OCI-M2 (cell line): ENCODE measurements around the gene TMPRSS11E.
"Not testable (repeated sequence)": the region's sequence is repeated elsewhere in the genome, so short reads cannot be mapped to it uniquely, and the experiment has no call there.

ENCODE experiments used
- DNase-seq: peaks from one replicate; lab custom pipeline; 2025; ENCODE audit not compliant: unreplicated experiment; lab: John Stamatoyannopoulos, UW

TMPRSS11E gene, protein sequence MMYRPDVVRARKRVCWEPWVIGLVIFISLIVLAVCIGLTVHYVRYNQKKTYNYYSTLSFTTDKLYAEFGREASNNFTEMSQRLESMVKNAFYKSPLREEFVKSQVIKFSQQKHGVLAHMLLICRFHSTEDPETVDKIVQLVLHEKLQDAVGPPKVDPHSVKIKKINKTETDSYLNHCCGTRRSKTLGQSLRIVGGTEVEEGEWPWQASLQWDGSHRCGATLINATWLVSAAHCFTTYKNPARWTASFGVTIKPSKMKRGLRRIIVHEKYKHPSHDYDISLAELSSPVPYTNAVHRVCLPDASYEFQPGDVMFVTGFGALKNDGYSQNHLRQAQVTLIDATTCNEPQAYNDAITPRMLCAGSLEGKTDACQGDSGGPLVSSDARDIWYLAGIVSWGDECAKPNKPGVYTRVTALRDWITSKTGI

DNA sequence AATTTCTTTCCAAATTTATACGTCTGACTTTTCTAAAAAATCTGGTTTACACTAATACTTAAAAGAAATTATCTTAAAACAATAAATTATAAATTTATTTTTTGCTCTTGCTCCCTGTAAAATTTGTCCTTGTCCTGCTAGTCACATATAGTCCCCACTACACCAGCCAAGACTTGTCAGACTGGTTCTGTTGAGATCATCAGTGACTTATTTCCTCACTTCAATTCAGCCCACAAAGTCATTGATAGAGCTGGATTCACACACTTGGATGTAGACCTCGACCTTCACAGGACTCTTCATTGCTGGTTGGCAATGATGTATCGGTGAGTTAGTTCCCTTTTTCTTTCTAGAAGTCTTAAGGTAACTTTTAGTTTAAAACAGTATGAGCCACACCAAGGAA, at the start of gene TMPRSS11E:
TMPRSS11E (plus strand) TSS at position 263 of the 400 bp plus-strand sequence; CDS start at position 313, 50 bp downstream.
- DNase-seq: no peak

DNA sequence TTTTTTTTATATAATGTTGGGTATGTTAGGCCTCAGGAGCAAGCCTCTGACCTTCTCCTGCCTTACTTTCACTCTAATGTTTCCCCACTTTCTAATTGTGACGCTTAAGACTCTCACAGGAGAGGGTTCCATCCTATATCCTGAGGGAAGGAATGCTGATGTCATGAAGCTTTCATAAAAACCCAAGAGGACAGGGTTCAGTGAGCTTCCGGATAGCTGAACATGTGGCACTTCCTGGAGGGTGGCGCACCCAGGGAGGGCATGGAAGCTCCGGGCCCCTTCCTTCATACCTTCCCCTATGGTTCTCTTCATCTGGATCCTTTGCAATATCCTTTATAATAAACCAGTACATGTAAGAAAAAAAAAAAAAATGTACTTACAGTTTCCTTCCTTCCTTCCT, 48.0 kb upstream of the TMPRSS11E start:
- DNase-seq: no peak

DNA sequence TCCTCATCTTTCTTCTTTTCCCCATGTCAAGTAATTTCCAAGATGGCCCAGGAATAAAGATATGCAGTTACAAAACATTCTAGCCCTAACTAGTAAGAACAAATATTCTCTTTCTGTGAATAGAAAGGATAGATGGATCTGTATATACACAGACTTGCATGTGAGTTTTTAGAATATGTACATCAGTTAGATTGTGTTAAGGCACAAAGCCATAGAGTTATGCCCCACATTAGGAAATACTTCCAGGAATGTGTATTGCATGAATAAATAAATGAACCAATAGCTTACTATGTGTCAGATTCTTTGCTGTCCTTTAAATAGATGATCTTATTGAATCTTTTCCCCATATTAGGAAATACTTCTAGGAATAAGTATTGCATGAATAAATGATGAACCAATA, 46.0 kb upstream of the TMPRSS11E start:
- DNase-seq: no peak

DNA sequence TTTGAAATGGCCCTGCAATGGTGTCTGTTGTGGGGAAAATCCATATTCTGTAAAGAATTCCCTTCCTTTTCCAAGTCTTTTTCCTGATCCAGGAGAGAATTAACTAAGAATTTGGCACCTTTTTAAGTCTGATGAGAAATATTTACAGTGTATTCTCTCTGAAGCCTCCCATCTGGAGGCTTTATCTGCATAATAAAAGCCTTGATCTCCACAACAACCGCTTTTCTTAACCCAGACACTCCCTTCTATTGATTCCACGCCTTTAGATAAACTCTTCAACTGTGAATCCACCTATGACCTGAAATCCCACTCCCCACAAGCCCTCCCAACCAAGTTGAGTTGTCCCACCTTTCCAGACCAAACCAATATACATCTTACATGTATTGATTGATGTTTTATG, 43.1 kb upstream of the TMPRSS11E start:
- DNase-seq: no peak

DNA sequence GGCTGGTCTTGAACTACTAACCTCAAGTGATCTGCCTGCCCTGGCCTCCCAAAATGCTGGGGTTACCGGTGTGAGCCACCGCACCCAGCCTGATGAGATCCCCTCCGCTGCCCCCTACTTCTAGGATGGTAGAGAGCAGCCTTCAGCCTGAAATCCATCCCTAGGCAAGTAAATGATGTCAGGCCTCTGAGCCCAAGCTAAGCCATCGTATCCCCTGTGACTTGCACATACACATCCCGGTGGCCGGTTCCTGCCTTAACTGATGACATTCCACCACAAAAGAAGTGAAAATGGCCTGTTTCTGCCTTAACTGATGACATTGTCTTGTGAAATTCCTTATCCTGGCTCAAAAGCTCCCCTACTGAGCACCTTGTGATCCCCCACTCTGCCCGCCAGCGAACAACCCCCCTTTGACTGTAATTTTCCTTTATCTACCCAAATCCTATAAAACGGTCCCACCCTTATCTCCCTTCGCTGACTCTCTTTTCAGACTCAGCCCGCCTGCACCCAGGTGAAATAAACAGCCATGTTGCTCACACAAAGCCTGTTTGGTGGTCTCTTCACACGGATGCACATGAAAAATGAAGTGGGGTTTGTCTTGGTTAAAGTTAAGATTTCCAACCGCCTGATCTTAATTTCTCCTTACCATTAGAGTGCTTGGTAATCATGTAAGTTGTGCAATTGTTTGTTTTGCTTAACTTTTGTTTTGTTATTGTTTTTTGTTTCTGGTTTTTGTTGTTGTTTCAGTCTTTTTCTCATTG, 41.4 kb upstream of the TMPRSS11E start:
- DNase-seq: not testable (repeated sequence)

DNA sequence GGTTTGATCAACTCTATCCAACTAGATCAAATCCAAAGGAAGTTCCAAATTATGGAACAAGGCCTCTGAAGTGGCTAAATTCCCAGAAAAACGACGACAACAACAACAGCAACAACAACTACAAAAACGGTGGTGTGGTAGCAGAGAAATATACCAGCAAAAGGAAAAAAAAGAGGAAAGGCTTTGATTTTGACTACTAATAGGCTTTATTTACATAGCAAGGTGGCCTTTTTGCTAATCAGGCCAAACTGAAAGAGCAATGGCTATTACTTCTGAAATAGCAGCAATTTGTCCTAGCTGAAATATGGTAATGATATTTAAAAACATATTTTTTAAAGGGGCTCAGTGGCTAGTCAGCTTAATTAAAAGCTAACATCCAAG, 40.8 kb upstream of the TMPRSS11E start:
- DNase-seq: no peak

DNA sequence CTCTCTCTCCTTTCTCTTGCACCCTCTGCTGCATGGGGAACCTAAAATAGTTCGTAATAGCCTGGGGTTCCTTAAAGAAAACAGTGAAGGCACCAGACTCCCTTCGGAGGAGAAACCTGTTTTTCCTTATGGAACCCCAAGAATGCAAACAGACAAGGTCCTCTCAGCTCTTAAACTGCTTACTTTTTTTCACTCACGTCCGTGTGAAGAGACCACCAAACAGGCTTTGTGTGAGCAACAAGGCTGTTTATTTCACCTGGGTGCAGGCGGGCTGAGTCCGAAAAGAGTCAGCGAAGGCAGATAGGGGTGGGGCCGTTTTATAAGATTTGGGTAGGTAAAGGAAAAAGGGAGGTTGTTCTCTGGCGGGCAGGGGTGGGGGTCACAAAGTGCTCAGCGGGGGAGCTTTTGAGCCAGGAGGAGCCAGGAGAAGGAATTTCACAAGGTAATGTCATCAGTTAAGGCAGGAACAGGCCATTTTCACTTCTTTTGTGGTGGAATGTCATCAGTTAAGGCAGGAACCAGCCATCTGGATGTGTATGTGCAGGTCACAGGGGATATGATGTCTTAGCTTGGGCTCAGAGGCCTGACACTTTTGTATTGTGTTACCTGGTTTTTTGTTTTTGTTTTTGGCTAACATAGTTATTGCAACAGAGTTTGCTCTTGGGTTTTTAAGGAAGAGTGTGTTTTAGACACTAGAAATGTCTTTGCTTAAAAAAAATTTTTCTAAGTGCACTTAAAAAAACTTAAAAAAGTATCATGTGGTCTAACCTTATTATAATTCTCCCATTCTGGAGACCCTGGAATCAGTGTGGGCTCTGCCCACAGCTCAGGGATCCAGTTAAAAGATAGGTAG, 40.0 kb upstream of the TMPRSS11E start:
- DNase-seq: not testable (repeated sequence)

DNA sequence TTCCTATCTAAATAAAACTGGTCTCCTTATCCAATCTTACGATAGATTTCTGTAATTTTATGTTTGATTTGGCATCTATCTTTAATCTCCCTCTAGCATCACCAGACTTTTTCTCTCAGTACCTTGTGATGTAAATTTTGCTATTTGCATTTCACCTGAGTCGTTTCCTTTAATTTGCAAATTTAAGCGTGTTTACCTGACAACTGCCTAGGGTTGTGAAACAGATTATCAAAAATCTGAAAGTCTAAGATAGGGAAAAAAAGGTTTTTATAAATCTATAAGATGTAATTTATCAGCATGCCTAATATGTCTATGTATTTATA, 39.4 kb upstream of the TMPRSS11E start:
- DNase-seq: no peak

DNA sequence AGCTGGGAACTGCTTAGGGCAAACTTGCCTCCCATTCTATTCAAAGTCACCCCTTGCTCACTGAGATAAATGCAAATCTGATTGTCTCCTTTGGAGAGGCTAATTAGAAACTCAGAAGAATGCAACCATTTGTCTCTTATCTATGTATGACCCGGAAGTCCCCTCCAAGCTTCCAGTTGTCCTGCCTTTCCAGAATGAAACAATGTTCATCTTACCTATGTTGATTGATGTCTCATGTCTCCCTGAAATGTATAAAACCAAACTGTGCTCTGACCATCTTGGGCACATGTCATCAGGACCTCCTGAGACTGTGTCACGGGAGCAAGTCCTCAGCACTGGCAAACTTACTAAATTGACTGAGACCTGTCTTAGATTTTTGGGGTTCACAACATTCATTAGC, 37.1 kb upstream of the TMPRSS11E start:
- no peak for DNase-seq

DNA sequence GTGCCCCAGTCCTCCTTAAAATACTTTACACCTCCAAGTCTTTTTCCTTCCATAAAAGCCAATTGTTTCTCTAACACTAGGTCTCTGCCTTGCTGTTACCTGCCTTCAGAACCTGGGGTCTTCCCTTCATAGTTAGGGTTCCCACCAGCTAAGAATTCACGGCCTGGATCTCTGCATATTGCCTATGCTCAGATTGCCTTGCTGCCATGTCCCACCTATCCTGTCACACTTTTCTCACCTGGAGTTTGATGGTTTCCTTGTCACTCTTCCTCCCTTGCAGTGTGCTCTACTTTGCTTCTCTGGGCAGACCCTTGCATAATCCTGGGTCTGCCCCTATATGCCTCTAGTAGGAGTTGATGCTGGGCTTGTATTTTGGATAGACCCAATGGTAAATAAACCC, 36.6 kb upstream of the TMPRSS11E start:
- DNase-seq: no peak

DNA sequence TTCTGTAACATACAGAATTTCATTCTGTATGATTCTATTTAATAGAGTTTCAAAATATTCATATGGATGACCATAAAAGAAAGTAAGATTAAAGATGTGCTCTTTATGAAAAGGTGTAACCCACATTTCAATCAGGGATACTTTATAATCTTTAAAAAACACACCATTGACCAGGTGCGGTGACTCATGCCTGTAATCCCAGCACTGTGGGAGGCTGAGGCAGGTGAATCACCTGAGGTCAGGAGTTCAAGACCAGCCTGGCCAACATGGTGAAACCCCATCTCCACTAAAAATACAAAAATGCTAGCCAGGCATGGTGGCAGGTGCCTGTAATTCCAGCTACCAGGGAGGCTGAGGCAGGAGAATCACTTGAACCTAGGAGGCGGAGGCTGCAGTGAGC, 35.2 kb upstream of the TMPRSS11E start:
- not testable (repeated sequence) for DNase-seq

DNA sequence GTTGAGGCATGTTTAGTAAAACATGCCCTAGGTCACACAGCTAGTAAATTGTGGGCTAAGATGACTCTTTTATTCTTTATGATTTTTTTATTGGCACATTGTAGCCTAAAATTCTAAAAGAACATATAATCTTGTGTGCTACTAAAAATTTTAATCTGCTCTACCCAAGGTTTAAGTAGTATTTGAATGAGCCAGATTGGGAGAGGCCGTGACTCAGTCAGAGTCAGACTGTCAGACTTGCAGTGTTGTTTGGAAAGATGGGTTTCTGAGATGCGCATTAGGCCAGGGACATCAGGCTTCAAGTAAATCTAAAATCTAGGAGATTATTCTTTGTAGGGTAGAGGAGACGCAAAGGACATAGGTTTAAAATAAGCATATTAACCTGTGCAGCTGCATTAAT, 30.7 kb upstream of the TMPRSS11E start:
- no peak for DNase-seq

DNA sequence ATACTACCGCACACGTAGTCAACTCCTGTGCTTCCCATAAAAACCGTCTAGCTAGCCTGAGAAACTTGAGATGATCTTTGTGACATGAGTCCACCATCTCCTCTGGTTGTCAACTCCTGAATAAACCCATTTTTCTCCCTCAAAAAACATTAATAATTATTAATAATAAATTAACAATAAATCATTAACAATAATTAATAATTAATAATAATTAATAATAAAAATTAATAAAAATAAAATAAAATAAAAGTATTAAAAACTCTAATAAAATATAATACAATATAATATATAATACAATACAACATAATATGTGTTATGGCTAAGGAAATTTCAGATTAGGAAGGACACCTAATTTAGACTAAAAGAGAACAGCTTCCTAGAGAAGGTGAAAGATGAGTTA, 20.7 kb upstream of the TMPRSS11E start:
- DNase-seq: no peak

DNA sequence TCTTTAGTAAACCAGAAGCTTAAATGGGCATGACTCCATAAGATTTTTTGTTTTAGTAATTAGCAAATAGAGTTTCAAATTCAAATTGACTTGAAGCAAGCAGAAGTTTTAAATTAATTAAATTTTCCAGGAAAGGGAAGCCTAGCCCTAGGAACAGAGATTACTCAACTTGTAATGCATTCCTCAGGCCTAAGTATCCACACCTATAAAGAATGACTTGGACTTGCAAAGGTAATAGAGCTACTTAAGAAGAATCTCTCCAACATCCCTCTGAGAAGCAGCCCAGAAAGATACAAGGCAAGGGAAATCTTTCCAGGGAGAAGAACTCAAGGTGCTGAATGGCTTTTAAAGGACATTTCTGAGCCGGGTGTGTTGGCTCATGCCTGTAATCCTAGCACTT, 16.9 kb upstream of the TMPRSS11E start:
- no peak for DNase-seq

DNA sequence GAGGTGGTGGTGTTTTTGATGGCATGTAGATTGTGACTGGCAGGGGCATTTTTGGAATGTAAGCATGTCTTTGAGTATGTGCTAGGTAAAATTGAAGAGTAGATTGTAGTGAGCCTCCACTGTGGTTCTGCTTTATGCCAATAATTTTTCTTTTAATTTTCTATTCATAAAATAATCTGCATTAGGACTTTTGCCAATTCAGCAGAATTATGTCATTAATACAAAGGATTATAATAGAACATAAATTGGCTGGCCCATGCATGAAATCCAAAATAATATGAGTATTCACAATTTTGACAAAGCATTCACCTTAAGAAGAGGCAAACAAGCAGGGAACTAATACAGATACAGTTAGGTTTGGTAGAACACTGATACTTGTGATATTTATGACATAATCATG, 14.9 kb upstream of the TMPRSS11E start:
- no peak for DNase-seq

DNA sequence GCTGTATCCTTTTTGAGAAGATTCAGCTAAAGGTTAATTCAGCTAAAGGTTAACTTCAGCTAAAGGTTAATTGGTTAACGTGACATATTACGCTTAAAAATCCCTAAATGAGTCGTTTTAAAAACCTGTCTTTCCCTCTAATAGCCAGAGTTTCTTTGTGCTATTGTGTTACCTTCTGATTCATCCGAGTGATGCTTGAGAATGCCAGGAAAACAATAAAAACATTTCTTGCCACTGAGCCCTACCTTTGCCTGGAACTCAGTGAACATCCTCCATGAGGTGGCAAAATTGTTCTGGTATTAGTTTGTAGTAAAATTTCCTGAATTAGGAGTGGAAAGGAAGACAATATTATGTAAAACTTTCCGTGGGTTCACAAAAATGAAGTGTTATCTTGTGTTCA, 13.7 kb upstream of the TMPRSS11E start:
- DNase-seq: no peak

DNA sequence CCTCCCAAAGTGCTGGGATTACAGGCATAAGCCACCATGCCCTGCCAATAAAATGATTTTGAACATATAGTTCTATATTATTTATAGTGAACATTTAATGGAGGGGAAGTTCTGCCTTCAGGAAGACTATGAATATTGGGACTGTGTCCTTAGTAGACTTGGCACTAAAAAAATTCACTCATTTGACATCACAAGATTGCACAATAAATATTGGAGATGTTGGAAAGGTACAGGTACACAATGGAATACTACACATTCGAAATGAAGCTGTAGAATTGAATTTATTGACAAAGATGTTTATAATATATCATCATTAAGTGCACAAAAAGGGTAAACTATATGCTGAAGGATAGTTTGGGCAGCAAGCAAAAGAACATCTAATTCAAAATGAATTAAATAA, 13.0 kb upstream of the TMPRSS11E start:
- no peak for DNase-seq

DNA sequence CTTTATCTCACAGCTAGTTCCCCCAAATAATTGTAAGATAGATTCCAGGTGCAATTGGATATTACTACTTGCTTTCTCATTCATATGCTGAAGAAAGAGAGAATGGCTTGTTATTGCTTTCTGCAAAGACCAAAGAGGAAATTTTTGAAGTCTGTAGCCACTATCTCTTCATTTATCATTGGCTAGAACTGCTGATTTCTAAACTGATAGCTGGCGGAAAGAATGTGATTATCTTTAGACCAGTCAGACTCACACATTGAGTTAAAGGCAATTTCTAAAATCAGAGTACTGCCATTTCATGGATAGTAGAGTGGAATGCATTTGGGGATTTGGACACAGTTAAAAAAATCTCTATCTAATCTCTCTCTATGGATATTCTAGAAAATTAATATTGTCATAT, 12.4 kb upstream of the TMPRSS11E start:
- DNase-seq: no peak

DNA sequence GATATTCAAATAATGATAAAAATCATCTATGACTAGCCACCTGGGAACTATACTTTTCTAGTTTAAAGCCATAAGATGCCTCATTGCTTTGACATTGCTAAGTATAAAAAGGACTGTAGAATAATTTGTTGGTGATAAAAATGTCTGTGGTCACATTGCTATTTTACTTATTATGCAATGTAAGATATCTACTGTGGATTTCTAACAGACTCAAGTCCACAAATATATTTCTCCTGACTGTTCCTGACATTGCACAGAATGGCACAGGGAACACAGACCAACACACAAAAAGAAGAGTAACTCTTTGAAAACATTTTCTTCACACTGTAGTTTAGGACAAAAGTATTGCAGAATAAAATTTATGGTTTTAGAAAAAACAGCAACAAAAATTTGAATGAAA, 2.2 kb upstream of the TMPRSS11E start:
- DNase-seq: no peak

DNA sequence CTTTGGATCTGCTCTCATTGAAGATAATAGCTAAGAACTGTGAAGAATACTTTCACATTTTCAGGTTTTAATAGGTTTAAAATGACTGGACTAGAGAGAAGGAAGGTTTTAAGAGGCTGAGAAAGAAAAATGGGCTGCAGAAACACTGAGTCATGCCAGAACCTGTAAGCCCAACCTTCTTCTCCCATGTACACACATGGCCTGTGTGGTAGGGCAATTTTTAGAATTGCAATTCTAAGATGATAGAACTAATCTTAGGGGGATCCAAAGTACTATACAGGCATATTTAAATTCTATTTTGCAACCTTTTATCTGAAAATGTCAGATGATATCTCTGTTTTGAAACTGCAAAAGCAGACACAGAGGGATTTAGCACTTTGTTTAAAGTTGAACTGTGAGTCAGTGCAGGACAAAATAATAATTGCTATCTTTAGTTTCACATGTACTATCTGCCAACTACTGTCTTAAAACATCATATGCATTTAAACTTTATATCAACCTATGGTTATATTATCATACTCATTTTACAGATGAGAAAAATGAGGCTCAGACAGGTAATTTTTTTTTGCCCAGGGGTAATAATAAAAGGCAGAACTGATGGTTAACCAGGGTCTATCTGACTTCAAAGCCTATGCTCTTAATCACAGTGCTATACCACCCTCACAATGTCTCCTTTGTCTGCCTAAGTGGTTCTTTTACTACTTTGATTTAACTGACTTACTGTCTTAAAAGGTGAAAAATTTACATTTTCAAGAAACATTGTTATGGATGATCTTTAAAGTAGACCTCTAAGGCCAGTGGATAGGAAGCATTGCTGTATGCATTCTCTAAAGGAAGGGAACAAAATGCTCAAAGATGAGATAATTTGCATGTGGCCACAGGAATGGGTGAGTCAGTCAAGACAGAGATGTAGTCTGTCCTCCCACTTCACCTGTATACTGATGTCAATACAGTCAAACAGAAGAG, 4.3 kb downstream of the TMPRSS11E start:
- DNase-seq: no peak

DNA sequence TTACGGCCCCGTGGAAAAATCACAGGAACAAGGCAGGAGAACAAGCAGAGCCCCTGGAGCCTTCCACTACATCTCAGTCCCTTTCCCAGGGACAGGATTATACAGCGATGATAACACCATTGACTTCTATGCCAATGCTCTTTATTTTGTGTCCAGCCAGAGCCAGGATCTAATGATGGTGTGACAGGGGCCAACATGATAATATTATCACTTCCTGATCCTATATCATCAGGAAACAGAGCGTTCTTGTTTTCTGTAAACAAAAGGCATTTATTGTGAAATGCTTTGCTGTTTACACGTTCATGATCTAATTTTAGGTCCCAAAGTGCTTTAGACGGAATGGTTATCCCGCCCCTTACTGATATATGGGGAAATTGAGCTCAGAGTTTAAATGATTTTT, 12.8 kb downstream of the TMPRSS11E start:
- no peak for DNase-seq
